GM12878 (cell line): ENCODE results near the gene CSTF1. TPM values are rescaled to one million over a fixed set of nuclear protein-coding genes. Genes with fewer than 3 reads are reported as not detected.

Experiments
- ATAC-seq: fragments of 200-7000 bp; cut with Tn5 transposase; 3 replicates; pipeline ENCODE4 v1.9.1; 2020; ENCODE audit warnings: mild to moderate bottlenecking, moderate library complexity
- BruUV-seq: library from RNA; stranded (reverse); fragments of 400-500 nt; replicated peaks from 2 replicates; lab custom pipeline; 2021; lab: Mats Ljungman, UMichigan
- CTCF ChIA-PET: fragments of 300-600 bp; sonication (Branson Sonifier 250); formaldehyde crosslinking; extraction: SDS; loops from one replicate; lab custom pipeline; 2021; ENCODE audit warnings: inconsistent platforms; lab: Yijun Ruan, JAX
- POLR2A ChIA-PET: fragments of 350-600 bp; formaldehyde crosslinking; extraction: SDS; loops from one replicate; lab custom pipeline; 2021; ENCODE audit warnings: inconsistent platforms; lab: Charles Lee
- RAD21 ChIA-PET: fragments of 300-600 bp; sonication (Branson Sonifier 250); formaldehyde crosslinking; loops from one replicate; lab custom pipeline; 2023; ENCODE audit warnings: antibody characterized with exemption; ENCODE audit not compliant: unreplicated experiment; lab: Charles Lee
- SMC1A ChIA-PET: fragments of 300-600 bp; sonication (Branson Sonifier 250); formaldehyde crosslinking; loops from one replicate; lab custom pipeline; 2023; ENCODE audit not compliant: unreplicated experiment, uncharacterized antibody; lab: Charles Lee
- DNase-seq: peaks from one replicate; pipeline ENCODE4 v3.0.0-alpha.2; 2011; ENCODE audit warnings: low read depth, low spot score
- FAIRE-seq: peaks from 3 replicates; lab custom pipeline; 2011; peaks lifted over from hg19 to GRCh38; lab: Jason Lieb, UNC
- H2AFZ ChIP-seq: 2 replicates; pipeline ENCODE4 v1.6.0; 2011; ENCODE audit warnings: low read depth, low read length, control low read depth; ENCODE audit not compliant: control insufficient read depth
- H3K27ac ChIP-seq: 2 replicates; pipeline ENCODE4 v1.5.1; 2011; ENCODE audit warnings: control low read depth; ENCODE audit not compliant: control insufficient read depth, insufficient read depth
- H3K27me3 ChIP-seq, 2 experiments: replicated peaks in 1 of 2; 2 replicates each; pipeline versions ENCODE4 v1.6.0 to v1.6.1; 2011; ENCODE audit warnings: low read length in 1 of 2; ENCODE audit not compliant: control insufficient read depth in 2 of 2, insufficient read depth in 2 of 2
- H3K36me3 ChIP-seq, 2 experiments: 2 replicates each; pipeline ENCODE4 v1.5.1; 2011; ENCODE audit warnings: low read length in 1 of 2; ENCODE audit not compliant: control insufficient read depth in 2 of 2, insufficient read depth in 2 of 2
- H3K4me1 ChIP-seq: 2 replicates; pipeline ENCODE4 v1.6.1; 2011; ENCODE audit warnings: mild to moderate bottlenecking, low read length, moderate library complexity, mixed read lengths; ENCODE audit not compliant: control insufficient read depth, insufficient read depth
- H3K4me2 ChIP-seq: 2 replicates; pipeline ENCODE4 v1.6.0; 2011; ENCODE audit warnings: control low read depth; ENCODE audit not compliant: control insufficient read depth, insufficient read depth
- H3K4me3 ChIP-seq: fragments of 200-600 bp; sonication (generic); 2 replicates; pipeline ENCODE4 v1.5.1; 2016
- H3K79me2 ChIP-seq: 2 replicates; pipeline ENCODE4 v1.6.0; 2011; ENCODE audit warnings: low read length; ENCODE audit not compliant: control insufficient read depth, insufficient read depth
- H3K9ac ChIP-seq: 2 replicates; pipeline ENCODE4 v1.8.0; 2011; ENCODE audit warnings: low read length, control low read depth, mixed read lengths; ENCODE audit not compliant: control insufficient read depth, insufficient read depth
- H3K9me3 ChIP-seq: replicated peaks from 3 replicates; pipeline ENCODE4 v1.5.1; 2011; ENCODE audit warnings: mild to moderate bottlenecking, low read length; ENCODE audit not compliant: control insufficient read depth, insufficient read depth
- H4K20me1 ChIP-seq: 2 replicates; pipeline ENCODE4 v1.6.0; 2011; ENCODE audit not compliant: control insufficient read depth, insufficient read depth
- ASH2L ChIP-seq: fragments of 300-600, 200-600 bp; sonication (generic); IDR thresholded peaks from 2 replicates; pipeline ENCODE4 v1.6.1; 2017; ENCODE audit warnings: low read depth, mild to moderate bottlenecking, borderline replicate concordance
- ATF7 ChIP-seq: fragments of 450-650 bp; IDR thresholded peaks from 2 replicates; pipeline ENCODE4 v1.6.1; 2016; ENCODE audit warnings: low read depth, mild to moderate bottlenecking
- E4F1 ChIP-seq: fragments of 450-650 bp; IDR thresholded peaks from 2 replicates; pipeline ENCODE4 v1.6.1; 2018; ENCODE audit warnings: borderline replicate concordance, mild to moderate bottlenecking; ENCODE audit not compliant: partially characterized antibody
- MTA2 ChIP-seq: fragments of 450-650 bp; IDR thresholded peaks from 2 replicates; pipeline ENCODE4 v1.6.1; 2016; ENCODE audit warnings: low read depth, mild to moderate bottlenecking, moderate library complexity
- PAX8 ChIP-seq: fragments of 450-650 bp; IDR thresholded peaks from 2 replicates; pipeline ENCODE4 v1.6.1; 2017; ENCODE audit warnings: mild to moderate bottlenecking, moderate library complexity
- RUNX3 ChIP-seq: IDR thresholded peaks from 2 replicates; pipeline ENCODE4 v1.6.1; 2012; ENCODE audit warnings: low read length, inconsistent platforms
- SPI1 ChIP-seq: IDR thresholded peaks from 2 replicates; pipeline ENCODE4 v1.6.1; 2011; ENCODE audit warnings: low read depth, mild to moderate bottlenecking, low read length, moderate library complexity, borderline replicate concordance; ENCODE audit not compliant: insufficient read depth
- TCF3 ChIP-seq: IDR thresholded peaks from 2 replicates; pipeline ENCODE4 v1.6.1; 2012; ENCODE audit warnings: low read depth, mild to moderate bottlenecking, low read length, borderline replicate concordance; ENCODE audit not compliant: insufficient read depth
- WGBS: methylation state at CpG from one replicate; pipeline ENCODE4 v1.1.6; 2016; ENCODE audit warnings: low lambda C conversion rate; ENCODE audit not compliant: insufficient replicate concordance, insufficient coverage; ENCODE audit errors: missing lambda C conversion rate; 5-methylcytosine and 5-hydroxymethylcytosine counted together
- in situ Hi-C: fragments of 300-500 bp; cut with MboI; formaldehyde crosslinking; loops from 9 replicates; pipeline ENCODE4 v1.14.3; 2018; ENCODE audit warnings: mixed read lengths
- intact Hi-C: fragments of 100-400 bp; cut with micrococcal nuclease; formaldehyde crosslinking; loops from one replicate; pipeline ENCODE4 v1.14.2; 2022; ENCODE audit not compliant: unreplicated experiment
- polyA plus RNA-seq, 11 experiments: library from polyadenylated mRNA; depleted of rRNA in 4 of 11; unstranded in 6 of 11; stranded (reverse) in 5 of 11; fragments of >200 nt; fragmentation: Nextera tagmentation in 4 of 11; fragmentation: Illumina TruSeq in 1 of 11; extraction: Ambion mirVana in 4 of 11; extraction: Trizol in 1 of 11; gene quantifications; 1 replicate in 1 of 11; 2 replicates in 10 of 11; pipeline versions ENCODE4 v1.2.1 to v1.2.3, GENCODE V29; 2011 to 2016; ENCODE audit warnings: inconsistent platforms in 2 of 11, missing spikeins in 2 of 11, low read depth in 1 of 11
- total RNA-seq, 4 experiments: library from RNA; depleted of rRNA in 3 of 4; stranded (reverse); fragments of >200 nt in 3 of 4; fragmentation: Illumina TruSeq in 1 of 4; extraction: Trizol in 1 of 4; gene quantifications; 2 replicates each; pipeline versions ENCODE4 v1.2.1 to v1.2.3, GENCODE V29; 2013 to 2021

CSTF1 gene
- total and polyA plus RNA-seq, 10 of the 15 experiments (the other 5 are each of a cell fraction or from before 2014, with no cell fraction given): 41.8 to 89.1 (median 50.1) TPM

DNA sequence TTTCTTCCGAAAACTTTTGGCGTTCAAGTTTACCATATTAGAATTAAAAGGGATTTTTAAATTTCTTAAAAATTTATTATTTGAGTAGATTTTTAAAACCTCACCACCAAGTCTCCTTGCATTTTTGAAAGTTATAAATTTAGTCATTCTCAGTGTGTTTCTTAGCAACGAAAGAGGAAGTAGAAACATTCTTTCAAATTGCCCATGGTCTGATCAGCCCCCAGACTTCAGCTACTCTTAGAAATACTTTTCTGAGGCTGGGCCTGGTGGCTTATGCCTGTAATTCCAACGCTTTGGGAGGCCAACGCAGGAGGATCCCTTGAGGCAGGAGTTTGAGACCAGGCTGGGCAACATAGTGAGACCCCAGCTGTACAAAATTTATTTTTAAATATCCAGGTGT lies 60.9 kb downstream of the CSTF1 start:
- intact Hi-C loops (no loop called here), in situ Hi-C loops (no loop called here)
- RAD21 ChIA-PET: interaction anchor here (2.0 to 2.2 kb wide), 2 partner anchors 13 to 41 kb away, joined by 8 to 10 read pairs; partner anchors contain the start of gene CASS4
- Histone ChIP-seq H3K27ac (peak overlapping the region; percentile 65), H4K20me1 (no peaks in the 10 kb centered on the region), H3K4me3 (peak overlapping the region; percentile 31; the same call in 1 of the 2 replicates), H3K79me2 (no peaks in the 10 kb centered on the region), H3K9me3 (no peaks in the 10 kb centered on the region), H3K9ac (no peak overlapping the region), H2AFZ (no peak overlapping the region), H3K4me1 (peaks cover 23% of the 10 kb centered on the region), H3K27me3 (no peaks in the 10 kb centered on the region), H3K4me2 (peak overlapping the region; percentile 60), H3K36me3 (no peaks in the 10 kb centered on the region)
- CTCF ChIA-PET: interaction anchor here (1.5 to 2.9 kb wide), 3 partner anchors 10 to 55 kb away, joined by 4 to 11 read pairs (median 5); no protein-coding TSS in a partner anchor
- SMC1A ChIA-PET: interaction anchor here (1.2 to 3.6 kb wide), 5 partner anchors 10 to 21 kb away, joined by 3 to 21 read pairs (median 4); no protein-coding TSS in a partner anchor
- FAIRE-seq: peak; percentile 41
- WGBS: 12% methylated on average over 5 of the region's 5 CpGs
- no peak for DNase-seq
- peak; percentile 89 for ATAC-seq
- TF ChIP-seq ATF7: no peak
- TF ChIP-seq E4F1: no peak
- TF ChIP-seq MTA2: no peak
- no peak for TF ChIP-seq TCF3
- TF ChIP-seq PAX8: no peak
- no peak for TF ChIP-seq ASH2L
- TF ChIP-seq RUNX3: no peak
- peak; percentile 58 for TF ChIP-seq SPI1
- POLR2A ChIA-PET: interaction anchor here (0.6 to 4.3 kb wide), 4 partner anchors 11 to 58 kb away, joined by 3 to 20 read pairs (median 3); partner anchors contain the start of gene RTF2
- BruUV-seq: no TSS peak
